ENCODE data around the gene NWD2. TPM values are rescaled to one million over a fixed set of nuclear protein-coding genes. Genes with fewer than 3 reads are reported as not detected.

Gene NWD2
- polyA plus RNA-seq, 2 donors, result under 0.01 to 0.05 TPM

DNA sequence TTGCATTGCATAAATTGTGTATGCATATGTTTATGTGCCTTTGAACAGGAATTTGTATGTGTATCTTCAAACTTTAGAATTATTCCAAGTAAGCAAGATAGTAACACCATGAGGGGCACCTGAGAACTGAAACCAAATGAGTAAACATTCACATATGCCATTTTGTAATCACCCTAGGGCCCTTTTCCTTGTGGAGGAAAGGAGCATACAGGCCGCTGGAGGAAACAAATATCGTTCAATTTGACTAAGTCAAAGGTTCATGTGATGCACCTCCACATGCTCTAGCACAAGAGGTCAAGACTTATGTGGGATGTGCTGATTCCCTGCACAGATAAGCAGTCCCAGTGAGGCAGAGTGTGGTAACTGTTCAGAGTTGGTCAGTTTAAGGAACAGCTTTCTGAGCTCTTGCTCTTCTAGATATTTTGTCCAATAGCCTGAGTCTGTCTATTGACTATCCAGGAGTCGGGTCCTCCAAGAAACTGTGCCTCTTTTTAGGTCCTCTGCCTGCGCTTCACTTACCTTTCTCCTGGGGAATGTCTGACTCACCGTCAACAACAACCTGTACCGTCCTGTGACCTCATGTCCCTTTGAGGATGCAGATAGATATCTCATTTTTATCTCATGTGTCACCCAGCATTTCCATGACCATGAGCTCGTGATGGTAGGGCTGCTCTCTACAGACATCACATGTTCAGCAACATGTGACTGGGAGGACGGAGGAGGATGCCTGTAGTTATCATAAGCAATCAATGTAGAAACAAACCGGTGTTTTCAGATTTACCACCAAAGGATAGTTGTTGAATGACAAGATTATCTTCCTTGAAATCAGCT is 196.9 kb downstream of the NWD2 start:
- 66 to 68% methylated on average over 9 of the region's 9 CpGs for WGBS, 2 donors
- peaks cover 0 to 3% of the 10 kb centered on the region in 2 donors for H3K9me3 ChIP-seq (ENCODE audit: control insufficient read depth in 2 of 2, insufficient read depth in 1 of 2, low read depth in 1 of 2, low read length in 1 of 2)
- no peaks in the 10 kb centered on the region for H3K36me3 ChIP-seq (ENCODE audit: control insufficient read depth in 2 of 2, insufficient read depth in 2 of 2, low read length in 1 of 2)
- H3K27me3 ChIP-seq (ENCODE audit: control insufficient read depth in 1 of 2, insufficient read depth in 2 of 2, low read length in 2 of 2), result peaks cover 0 to 2% of the 10 kb centered on the region in 2 donors
- H3K4me3 ChIP-seq (ENCODE audit: low read depth in 1 of 2, low read length in 2 of 2), result no peak overlapping the region
- no peak overlapping the region for H3K27ac ChIP-seq (ENCODE audit: low read depth in 2 of 2, low read length in 1 of 2)
- peaks cover 0 to 6% of the 10 kb centered on the region in 2 donors for H3K4me1 ChIP-seq (ENCODE audit: control insufficient read depth in 2 of 2, insufficient read depth in 2 of 2, low read length in 1 of 2)

DNA sequence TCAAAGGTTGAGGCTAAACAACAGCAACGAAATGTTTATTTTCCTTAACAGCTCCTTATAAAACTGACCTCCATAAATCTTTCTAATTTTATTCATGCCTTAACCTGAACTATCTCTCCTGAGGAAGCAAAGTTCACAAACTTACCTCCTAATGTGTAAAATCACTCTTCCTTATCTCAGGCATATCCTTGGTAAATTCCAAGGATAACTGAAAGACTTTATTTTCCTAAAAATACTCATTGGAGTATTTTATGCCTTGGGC is 197.4 kb downstream of the NWD2 start:
- Histone ChIP-seq H3K4me3 (ENCODE audit: low read depth in 1 of 2, low read length in 2 of 2) (no peak overlapping the region), H3K27me3 (ENCODE audit: control insufficient read depth in 1 of 2, insufficient read depth in 2 of 2, low read length in 2 of 2) (peaks cover 0 to 2% of the 10 kb centered on the region in 2 donors), H3K4me1 (ENCODE audit: control insufficient read depth in 2 of 2, insufficient read depth in 2 of 2, low read length in 1 of 2) (peaks cover 0 to 6% of the 10 kb centered on the region in 2 donors), H3K36me3 (ENCODE audit: control insufficient read depth in 2 of 2, insufficient read depth in 2 of 2, low read length in 1 of 2) (no peaks in the 10 kb centered on the region), H3K27ac (ENCODE audit: low read depth in 2 of 2, low read length in 1 of 2) (no peak overlapping the region), H3K9me3 (ENCODE audit: control insufficient read depth in 2 of 2, insufficient read depth in 1 of 2, low read depth in 1 of 2, low read length in 1 of 2) (peaks cover 0 to 3% of the 10 kb centered on the region in 2 donors)
- 16 to 20% methylated on average over 1 of the region's 1 CpG for WGBS, 2 donors

DNA sequence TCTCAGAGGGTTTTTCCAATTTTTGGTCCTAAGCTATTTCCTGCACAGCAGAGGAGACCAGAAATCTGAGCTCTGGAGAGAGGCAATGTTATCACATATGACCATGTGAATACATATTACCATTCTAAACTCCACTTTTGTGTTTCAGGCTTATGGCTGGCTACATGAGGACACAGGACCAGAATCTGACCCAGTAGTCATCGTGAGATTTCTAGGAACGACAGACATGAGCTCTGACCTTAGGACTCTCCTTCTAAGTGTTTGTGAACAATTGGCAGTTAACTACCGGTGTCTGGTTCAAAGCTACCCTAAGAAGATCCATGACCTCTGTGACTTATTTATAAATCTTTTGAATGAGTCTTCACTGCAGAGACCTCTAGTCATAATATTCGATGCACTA is 198.6 kb downstream of the NWD2 start:
- H3K27ac ChIP-seq (ENCODE audit: low read depth in 2 of 2, low read length in 1 of 2), result no peak overlapping the region
- peaks cover 0 to 6% of the 10 kb centered on the region in 2 donors for H3K4me1 ChIP-seq (ENCODE audit: control insufficient read depth in 2 of 2, insufficient read depth in 2 of 2, low read length in 1 of 2)
- H3K36me3 ChIP-seq (ENCODE audit: control insufficient read depth in 2 of 2, insufficient read depth in 2 of 2, low read length in 1 of 2), result no peaks in the 10 kb centered on the region
- H3K27me3 ChIP-seq (ENCODE audit: control insufficient read depth in 1 of 2, insufficient read depth in 2 of 2, low read length in 2 of 2), result peaks cover 0 to 2% of the 10 kb centered on the region in 2 donors
- H3K4me3 ChIP-seq (ENCODE audit: low read depth in 1 of 2, low read length in 2 of 2), result no peak overlapping the region
- peaks cover 0 to 3% of the 10 kb centered on the region in 2 donors for H3K9me3 ChIP-seq (ENCODE audit: control insufficient read depth in 2 of 2, insufficient read depth in 1 of 2, low read depth in 1 of 2, low read length in 1 of 2)
- WGBS, 2 donors, result 78 to 84% methylated on average over 4 of the region's 4 CpGs

DNA sequence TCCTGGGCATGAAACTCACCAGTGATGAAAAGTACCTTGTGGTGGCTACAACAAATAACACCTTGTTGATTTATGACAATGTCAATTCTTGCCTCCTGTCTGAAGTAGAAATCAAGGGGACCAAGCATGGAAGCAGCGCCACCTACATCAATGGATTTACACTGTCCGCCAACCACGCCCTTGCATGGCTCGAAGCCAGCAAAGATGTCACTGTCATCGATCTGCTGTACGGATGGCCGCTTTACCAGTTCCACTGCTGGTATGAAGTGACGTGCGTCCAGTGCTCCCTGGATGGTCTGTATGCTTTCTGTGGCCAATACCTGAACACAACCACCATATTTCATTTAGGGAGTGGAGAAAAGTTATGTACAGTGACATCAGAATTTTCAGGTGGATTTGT is 200.5 kb downstream of the NWD2 start:
- Histone ChIP-seq H3K27me3 (ENCODE audit: control insufficient read depth in 1 of 2, insufficient read depth in 2 of 2, low read length in 2 of 2) (peaks cover 0 to 2% of the 10 kb centered on the region in 2 donors), H3K4me1 (ENCODE audit: control insufficient read depth in 2 of 2, insufficient read depth in 2 of 2, low read length in 1 of 2) (peaks cover 0 to 4% of the 10 kb centered on the region in 2 donors), H3K4me3 (ENCODE audit: low read depth in 1 of 2, low read length in 2 of 2) (no peak overlapping the region), H3K9me3 (ENCODE audit: control insufficient read depth in 2 of 2, insufficient read depth in 1 of 2, low read depth in 1 of 2, low read length in 1 of 2) (peaks cover 0 to 3% of the 10 kb centered on the region in 2 donors), H3K36me3 (ENCODE audit: control insufficient read depth in 2 of 2, insufficient read depth in 2 of 2, low read length in 1 of 2) (no peaks in the 10 kb centered on the region), H3K27ac (ENCODE audit: low read depth in 2 of 2, low read length in 1 of 2) (no peak overlapping the region)
- WGBS, 2 donors, result 94 to 97% methylated on average over 9 of the region's 9 CpGs

DNA sequence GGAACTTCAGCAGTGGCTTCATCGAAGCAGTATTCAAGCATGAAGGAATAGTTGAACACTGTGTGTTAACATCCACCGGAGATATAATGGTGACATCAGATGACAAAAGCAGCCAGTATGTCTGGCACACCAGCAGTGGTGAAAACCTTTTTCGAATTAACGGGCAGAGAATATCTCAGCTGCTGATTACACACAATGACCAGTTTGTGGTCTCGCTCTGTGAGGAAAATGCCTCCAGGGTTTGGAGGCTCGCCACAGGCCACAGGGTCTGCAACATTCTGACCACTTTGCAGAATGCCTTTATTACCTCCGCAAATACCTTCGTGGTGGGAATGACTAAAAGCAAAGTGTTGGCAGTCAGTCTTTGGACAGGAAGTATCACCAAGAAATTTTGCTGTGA is 201.5 kb downstream of the NWD2 start:
- WGBS, 2 donors, result 87 to 88% methylated on average over 8 of the region's 8 CpGs
- Histone ChIP-seq H3K36me3 (ENCODE audit: control insufficient read depth in 2 of 2, insufficient read depth in 2 of 2, low read length in 1 of 2) (no peaks in the 10 kb centered on the region), H3K4me3 (ENCODE audit: low read depth in 1 of 2, low read length in 2 of 2) (no peak overlapping the region), H3K27ac (ENCODE audit: low read depth in 2 of 2, low read length in 1 of 2) (no peak overlapping the region), H3K4me1 (ENCODE audit: control insufficient read depth in 2 of 2, insufficient read depth in 2 of 2, low read length in 1 of 2) (no peaks in the 10 kb centered on the region), H3K9me3 (ENCODE audit: control insufficient read depth in 2 of 2, insufficient read depth in 1 of 2, low read depth in 1 of 2, low read length in 1 of 2) (peaks cover 0 to 3% of the 10 kb centered on the region in 2 donors), H3K27me3 (ENCODE audit: control insufficient read depth in 1 of 2, insufficient read depth in 2 of 2, low read length in 2 of 2) (peaks cover 0 to 2% of the 10 kb centered on the region in 2 donors)

DNA sequence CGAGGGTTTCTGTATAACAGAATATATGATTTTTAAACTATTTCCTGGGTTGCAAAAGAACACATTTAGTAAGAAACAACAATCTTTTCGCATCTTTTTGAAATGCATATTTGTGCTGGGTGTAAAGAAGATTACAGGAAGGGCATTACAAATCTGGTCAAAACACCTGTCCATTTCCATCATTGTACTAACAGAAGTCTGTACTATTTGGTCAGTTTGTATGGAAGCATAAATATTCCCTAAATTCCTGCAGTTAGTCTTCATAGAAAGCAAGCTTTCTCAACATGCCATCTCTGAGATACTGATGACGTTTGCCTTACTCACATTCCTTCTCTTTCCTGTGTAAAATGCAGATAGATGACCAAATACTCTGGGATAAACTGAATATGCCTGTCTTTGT is 203.3 kb downstream of the NWD2 start:
- Histone ChIP-seq H3K4me1 (ENCODE audit: control insufficient read depth in 2 of 2, insufficient read depth in 2 of 2, low read length in 1 of 2) (no peaks in the 10 kb centered on the region), H3K27ac (ENCODE audit: low read depth in 2 of 2, low read length in 1 of 2) (no peak overlapping the region), H3K4me3 (ENCODE audit: low read depth in 1 of 2, low read length in 2 of 2) (no peak overlapping the region), H3K27me3 (ENCODE audit: control insufficient read depth in 1 of 2, insufficient read depth in 2 of 2, low read length in 2 of 2) (peaks cover 2 to 4% of the 10 kb centered on the region in 2 donors), H3K36me3 (ENCODE audit: control insufficient read depth in 2 of 2, insufficient read depth in 2 of 2, low read length in 1 of 2) (no peaks in the 10 kb centered on the region), H3K9me3 (ENCODE audit: control insufficient read depth in 2 of 2, insufficient read depth in 1 of 2, low read depth in 1 of 2, low read length in 1 of 2) (peaks cover 0 to 3% of the 10 kb centered on the region in 2 donors)
- WGBS, 2 donors, result 75 to 78% methylated on average over 3 of the region's 3 CpGs

DNA sequence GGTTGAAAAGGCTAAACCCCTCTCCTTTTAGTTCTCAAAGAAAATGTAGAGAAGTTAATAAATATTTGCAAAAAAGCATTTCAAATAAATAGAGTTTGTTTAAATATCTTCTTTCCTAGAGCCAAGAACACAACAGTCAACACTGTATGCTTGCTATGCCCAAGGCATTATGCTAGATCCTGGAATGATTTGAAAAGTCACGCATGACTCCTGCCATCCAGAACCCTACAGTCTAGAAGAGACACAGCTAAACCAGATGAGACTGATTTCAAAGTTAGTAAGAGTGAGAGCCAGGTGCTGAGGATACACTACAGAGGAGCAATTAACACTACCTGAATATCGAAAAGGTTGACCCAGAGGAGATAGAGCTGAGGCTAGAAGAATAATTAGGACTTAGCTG is 205.8 kb downstream of the NWD2 start:
- Histone ChIP-seq H3K27me3 (ENCODE audit: control insufficient read depth in 1 of 2, insufficient read depth in 2 of 2, low read length in 2 of 2) (peaks cover 0 to 4% of the 10 kb centered on the region in 2 donors), H3K4me1 (ENCODE audit: control insufficient read depth in 2 of 2, insufficient read depth in 2 of 2, low read length in 1 of 2) (peaks cover 0 to 3% of the 10 kb centered on the region in 2 donors), H3K9me3 (ENCODE audit: control insufficient read depth in 2 of 2, insufficient read depth in 1 of 2, low read depth in 1 of 2, low read length in 1 of 2) (peaks cover 0 to 3% of the 10 kb centered on the region in 2 donors), H3K4me3 (ENCODE audit: low read depth in 1 of 2, low read length in 2 of 2) (no peak overlapping the region), H3K36me3 (ENCODE audit: control insufficient read depth in 2 of 2, insufficient read depth in 2 of 2, low read length in 1 of 2) (no peaks in the 10 kb centered on the region), H3K27ac (ENCODE audit: low read depth in 2 of 2, low read length in 1 of 2) (no peak overlapping the region)
- 75 to 80% methylated on average over 2 of the region's 2 CpGs for WGBS, 2 donors

DNA sequence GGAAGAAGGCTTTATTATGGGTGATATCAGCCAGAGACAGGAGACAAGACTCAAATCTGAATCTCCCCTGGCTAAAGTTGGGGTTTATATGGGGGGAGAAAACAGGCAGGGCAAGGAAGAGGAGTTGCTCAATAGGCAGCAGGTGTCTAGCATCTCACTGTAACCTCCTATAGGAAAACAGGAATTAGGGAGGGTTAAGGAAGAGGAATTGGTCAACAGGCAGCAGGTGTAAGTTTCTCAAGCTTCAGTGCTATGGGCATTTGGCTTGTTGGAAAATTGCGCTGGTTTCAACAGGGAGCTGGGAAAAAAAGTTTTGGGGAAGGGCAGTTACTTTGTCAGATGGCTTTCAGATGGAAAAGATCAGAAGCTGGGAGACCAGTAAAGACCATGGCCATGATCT is 206.4 kb downstream of the NWD2 start:
- Histone ChIP-seq H3K27me3 (ENCODE audit: control insufficient read depth in 1 of 2, insufficient read depth in 2 of 2, low read length in 2 of 2) (peaks cover 0 to 4% of the 10 kb centered on the region in 2 donors), H3K4me3 (ENCODE audit: low read depth in 1 of 2, low read length in 2 of 2) (no peak overlapping the region), H3K4me1 (ENCODE audit: control insufficient read depth in 2 of 2, insufficient read depth in 2 of 2, low read length in 1 of 2) (peaks cover 0 to 3% of the 10 kb centered on the region in 2 donors), H3K36me3 (ENCODE audit: control insufficient read depth in 2 of 2, insufficient read depth in 2 of 2, low read length in 1 of 2) (no peaks in the 10 kb centered on the region), H3K9me3 (ENCODE audit: control insufficient read depth in 2 of 2, insufficient read depth in 1 of 2, low read depth in 1 of 2, low read length in 1 of 2) (peaks cover 0 to 3% of the 10 kb centered on the region in 2 donors), H3K27ac (ENCODE audit: low read depth in 2 of 2, low read length in 1 of 2) (no peak overlapping the region)
- 80 to 92% methylated on average over 1 of the region's 1 CpG for WGBS, 2 donors

DNA sequence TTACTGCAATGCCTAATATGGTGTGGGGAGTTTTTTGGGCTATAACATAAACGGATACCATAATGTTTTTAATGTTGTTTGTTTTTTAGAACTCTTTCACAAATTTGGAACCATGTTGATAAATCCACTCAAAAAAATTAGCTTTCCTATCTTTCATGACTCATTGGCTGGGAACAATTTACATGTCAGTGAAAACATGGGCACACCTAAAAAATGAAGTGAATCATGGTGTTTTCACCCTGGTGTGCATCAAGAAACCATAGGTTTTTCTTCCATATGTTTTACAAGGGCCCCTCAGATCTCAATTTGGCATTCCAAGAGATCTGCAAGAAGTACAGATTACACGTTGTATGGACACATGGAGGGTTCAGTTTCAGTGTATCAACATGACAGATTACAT is 207.1 kb downstream of the NWD2 start:
- Histone ChIP-seq H3K9me3 (ENCODE audit: control insufficient read depth in 2 of 2, insufficient read depth in 1 of 2, low read depth in 1 of 2, low read length in 1 of 2) (peaks cover 0 to 3% of the 10 kb centered on the region in 2 donors), H3K4me1 (ENCODE audit: control insufficient read depth in 2 of 2, insufficient read depth in 2 of 2, low read length in 1 of 2) (peaks cover 0 to 3% of the 10 kb centered on the region in 2 donors), H3K4me3 (ENCODE audit: low read depth in 1 of 2, low read length in 2 of 2) (no peak overlapping the region), H3K27me3 (ENCODE audit: control insufficient read depth in 1 of 2, insufficient read depth in 2 of 2, low read length in 2 of 2) (peaks cover 2 to 4% of the 10 kb centered on the region in 2 donors), H3K36me3 (ENCODE audit: control insufficient read depth in 2 of 2, insufficient read depth in 2 of 2, low read length in 1 of 2) (no peaks in the 10 kb centered on the region), H3K27ac (ENCODE audit: low read depth in 2 of 2, low read length in 1 of 2) (no peak overlapping the region)
- WGBS, 2 donors, result 67 to 70% methylated on average over 2 of the region's 2 CpGs

DNA sequence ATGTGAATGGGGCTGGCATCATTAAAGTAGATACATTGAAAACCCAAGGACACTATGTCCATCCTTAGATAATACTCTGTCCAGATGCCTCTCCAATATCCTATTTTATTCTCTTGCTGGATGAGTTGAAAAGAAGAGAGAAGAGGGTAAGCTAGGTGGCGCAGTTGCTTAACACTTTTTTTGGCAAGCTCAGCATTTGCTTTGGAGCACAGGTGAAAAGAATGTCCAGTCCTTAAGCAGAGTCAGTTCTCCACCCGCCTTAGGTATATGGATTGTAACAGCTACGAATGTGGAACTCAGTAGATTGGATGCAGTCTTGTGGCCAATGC is 208.4 kb downstream of the NWD2 start:
- peaks cover 0 to 3% of the 10 kb centered on the region in 2 donors for H3K4me1 ChIP-seq (ENCODE audit: control insufficient read depth in 2 of 2, insufficient read depth in 2 of 2, low read length in 1 of 2)
- whole genome bisulfite sequencing, 2 donors, result 0 to 2% methylated on average over 3 of the region's 3 CpGs
- H3K9me3 ChIP-seq (ENCODE audit: control insufficient read depth in 2 of 2, insufficient read depth in 1 of 2, low read depth in 1 of 2, low read length in 1 of 2), result peaks cover 0 to 3% of the 10 kb centered on the region in 2 donors
- peaks cover 2 to 4% of the 10 kb centered on the region in 2 donors for H3K27me3 ChIP-seq (ENCODE audit: control insufficient read depth in 1 of 2, insufficient read depth in 2 of 2, low read length in 2 of 2)
- H3K27ac ChIP-seq (ENCODE audit: low read depth in 2 of 2, low read length in 1 of 2), result no peak overlapping the region
- H3K36me3 ChIP-seq (ENCODE audit: control insufficient read depth in 2 of 2, insufficient read depth in 2 of 2, low read length in 1 of 2), result no peaks in the 10 kb centered on the region
- peak overlapping the region in 1 of 2 donors; percentile 52 for H3K4me3 ChIP-seq (ENCODE audit: low read depth in 1 of 2, low read length in 2 of 2)

Measured in esophagus (tissue), 2 donors.